ENCODE measurements around the gene ZRSR2.
"Not testable (repeated sequence)": the region's sequence is repeated elsewhere in the genome, so short reads cannot be mapped to it uniquely, and the experiment has no call there.

Gene ZRSR2, protein sequence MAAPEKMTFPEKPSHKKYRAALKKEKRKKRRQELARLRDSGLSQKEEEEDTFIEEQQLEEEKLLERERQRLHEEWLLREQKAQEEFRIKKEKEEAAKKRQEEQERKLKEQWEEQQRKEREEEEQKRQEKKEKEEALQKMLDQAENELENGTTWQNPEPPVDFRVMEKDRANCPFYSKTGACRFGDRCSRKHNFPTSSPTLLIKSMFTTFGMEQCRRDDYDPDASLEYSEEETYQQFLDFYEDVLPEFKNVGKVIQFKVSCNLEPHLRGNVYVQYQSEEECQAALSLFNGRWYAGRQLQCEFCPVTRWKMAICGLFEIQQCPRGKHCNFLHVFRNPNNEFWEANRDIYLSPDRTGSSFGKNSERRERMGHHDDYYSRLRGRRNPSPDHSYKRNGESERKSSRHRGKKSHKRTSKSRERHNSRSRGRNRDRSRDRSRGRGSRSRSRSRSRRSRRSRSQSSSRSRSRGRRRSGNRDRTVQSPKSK

GRCh38 chrX:15789979-15790768, at the start of gene ZRSR2:
ZRSR2 (plus strand) TSS chrX:15790484; CDS start chrX:15790496, 12 bp downstream.
- peak; percentile 86 for DNase-seq

GRCh38 chrX:15744181-15744867, 46.0 kb upstream of the ZRSR2 start:
- DNase-seq: no peak

DNA sequence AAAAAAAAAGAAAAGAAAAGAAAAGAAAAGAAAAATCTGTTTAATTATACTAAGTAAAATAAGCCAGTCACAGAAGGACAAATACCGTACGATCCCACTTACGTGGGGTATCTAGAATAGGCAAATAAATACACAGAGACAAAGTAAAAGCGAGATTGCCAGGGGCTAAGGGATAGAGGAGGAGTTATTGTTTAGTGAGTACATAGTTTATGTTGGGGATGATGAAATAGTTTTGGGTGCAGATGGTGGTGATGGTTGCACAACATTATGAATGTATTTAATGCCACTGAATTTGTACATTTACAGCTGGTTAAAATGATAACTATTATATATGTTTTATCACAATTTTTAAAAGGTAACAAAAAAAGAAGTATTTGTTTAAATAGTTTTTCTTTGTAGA, 45.1 kb upstream of the ZRSR2 start:
- DNase-seq: no peak

- DNase-seq: not testable (repeated sequence)
Observed at GRCh38 chrX:15746651-15747050, 43.6 kb upstream of the ZRSR2 start.

- DNase-seq: no peak
Observed at GRCh38 chrX:15747626-15748173, 42.6 kb upstream of the ZRSR2 start.

GRCh38 chrX:15748841-15749240, 41.4 kb upstream of the ZRSR2 start:
- no peak for DNase-seq

DNA sequence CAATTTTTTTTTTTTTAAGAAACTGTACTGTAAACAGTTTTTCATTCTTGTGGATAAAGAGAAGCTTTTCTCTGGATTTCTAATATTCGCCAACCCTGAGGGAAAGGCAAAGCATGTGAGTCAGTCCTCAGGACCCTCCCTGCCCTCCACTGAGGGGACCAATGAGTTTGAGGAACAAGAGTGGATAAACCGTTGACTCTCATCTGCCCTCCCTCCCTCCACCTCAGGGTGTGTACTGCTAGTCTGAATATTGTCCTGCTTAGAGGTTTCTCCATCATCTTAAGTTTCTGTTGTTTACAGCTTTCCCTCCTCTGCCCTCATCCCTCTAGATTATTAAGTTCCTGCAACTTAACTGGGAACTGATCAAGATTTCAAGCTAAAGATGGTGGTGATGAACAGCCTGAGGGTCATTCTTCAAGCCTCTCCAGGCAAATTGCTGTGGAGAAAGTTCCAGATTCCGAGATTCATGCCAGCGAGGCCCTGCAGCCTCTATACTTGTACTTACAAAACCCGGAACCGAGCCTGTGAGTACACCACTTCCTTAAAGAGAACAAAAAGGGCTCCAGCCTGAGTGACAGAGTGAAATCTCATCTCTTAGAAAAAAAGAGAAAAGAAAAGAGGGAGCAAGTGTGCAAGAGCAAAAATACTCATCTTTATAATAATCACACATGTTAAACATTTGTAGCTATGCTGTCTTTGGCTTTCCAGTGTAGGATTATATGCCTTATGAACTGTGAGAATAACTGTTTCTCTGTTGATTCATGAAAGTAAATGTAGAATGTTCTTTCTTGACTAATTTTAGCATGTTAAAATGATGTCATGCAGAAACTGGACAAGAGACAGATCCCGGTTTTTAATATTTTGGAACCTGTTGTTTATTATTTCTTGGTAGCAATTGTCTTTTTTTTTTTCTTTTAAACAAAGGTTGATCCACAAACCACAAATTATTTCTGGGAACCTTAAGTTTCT, 40.4 kb upstream of the ZRSR2 start:
- DNase-seq: peak; percentile 26

DNA sequence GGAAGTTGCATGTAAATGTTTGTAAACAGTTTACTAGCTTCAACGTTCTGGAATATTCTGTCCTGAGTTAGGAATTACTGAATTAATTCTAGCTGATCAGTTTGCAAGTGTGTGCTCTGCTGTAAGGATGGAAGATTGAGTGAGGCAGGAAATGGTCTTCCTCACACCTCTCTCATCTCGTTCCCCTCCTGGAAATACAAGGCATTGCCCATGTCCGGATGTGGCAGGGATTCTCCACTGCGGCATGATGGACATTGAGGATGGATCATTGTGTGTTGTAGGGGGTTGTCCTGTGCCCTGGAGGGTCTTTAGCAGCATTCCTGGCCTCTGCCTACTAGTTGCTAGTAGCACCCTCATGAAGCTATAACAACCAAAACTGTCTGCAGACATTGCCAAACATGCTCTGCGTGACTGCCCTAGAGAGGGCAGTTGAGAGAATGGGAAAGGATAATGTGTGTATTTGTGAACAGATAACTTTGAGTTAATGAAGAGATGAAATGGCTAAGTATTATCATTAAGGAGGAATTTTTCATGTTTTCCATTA, 39.6 kb upstream of the ZRSR2 start:
- DNase-seq: no peak

DNA sequence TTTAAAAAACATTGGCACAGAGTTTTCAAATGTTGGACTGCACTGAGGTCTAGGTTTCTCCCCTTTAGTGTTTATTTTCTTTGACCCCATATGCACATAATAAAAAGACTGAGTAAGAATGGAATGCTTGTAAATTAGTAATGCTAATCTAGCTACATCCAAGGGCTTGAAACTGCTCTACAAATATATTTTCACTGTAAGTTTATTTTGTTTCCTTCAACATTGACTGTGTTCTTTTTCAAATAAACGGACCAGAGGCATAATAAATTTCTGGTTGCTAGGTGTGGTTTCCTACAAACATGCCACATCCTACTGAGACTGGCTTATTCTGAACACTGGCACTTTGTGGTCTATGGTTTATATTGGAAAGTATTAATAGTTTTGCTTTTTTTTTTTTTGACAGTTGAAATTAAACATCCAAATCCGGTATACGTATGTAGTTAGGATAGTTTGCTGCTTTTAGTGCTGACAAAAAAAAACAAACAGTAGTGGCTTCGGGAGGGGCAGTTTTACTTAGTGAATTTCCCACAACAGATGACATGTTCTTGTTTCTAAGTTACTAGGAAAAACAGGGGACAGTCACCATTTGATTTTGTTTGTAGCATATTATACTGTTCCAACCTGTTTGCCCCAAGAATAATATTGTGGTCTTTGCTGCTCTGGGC, 39.0 kb upstream of the ZRSR2 start:
- DNase-seq: no peak

DNA sequence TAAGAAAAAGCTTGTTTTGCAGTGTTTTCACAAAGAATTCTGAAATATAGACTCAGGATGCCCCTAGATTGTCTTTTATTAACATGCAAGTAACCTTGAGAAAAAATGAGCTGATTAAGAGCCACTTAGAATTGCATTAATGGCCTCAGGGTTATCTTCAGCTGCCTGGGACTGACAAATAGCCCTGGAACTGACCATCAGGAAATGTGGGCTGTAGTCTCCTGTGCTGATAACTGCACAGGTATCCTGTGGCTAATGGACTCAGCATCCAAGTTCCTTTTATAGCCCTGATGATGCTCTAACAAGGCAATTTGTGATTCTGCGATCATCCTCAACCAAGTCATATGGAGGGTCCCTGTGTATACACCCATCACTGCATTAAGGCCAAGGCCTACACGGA, 35.2 kb upstream of the ZRSR2 start:
- no peak for DNase-seq

DNA sequence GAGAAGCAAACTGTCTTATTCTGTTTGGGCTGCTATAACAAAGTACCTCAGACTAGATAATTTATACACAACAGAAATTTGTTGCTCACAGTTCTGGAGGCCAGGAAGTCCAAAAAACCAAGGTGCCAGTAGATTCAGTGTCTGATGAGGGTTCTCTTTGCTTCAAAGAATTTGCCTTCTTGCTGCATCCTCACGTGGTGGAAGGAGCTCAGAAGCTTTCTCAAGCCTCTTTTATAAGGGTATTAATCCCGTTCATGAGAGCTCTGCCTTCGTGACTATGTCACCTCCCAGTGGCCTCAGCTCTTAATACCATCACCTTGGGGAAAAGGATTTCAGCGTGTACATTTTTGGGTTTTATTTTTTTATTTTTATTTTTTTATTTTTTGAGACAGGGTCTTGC, 32.1 kb upstream of the ZRSR2 start:
- DNase-seq: no peak

DNA sequence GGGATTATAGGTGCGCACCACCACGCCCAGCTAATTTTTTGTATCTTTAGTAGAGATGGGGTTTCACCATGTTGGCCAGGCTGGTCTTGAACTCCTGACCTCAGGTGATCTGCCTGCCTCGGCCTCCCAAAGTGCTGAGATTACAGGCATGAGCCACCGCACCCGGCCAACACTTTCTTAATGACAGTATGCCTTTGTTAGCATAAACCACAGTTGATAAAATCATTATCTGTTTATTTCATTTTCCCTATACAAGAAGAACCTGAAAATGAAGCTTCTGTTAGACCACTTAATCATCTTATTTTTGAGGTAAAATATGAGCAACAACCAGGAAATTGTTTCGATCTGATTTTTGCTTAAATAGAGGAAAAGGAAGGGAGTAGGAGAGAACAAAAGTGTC, 30.4 kb upstream of the ZRSR2 start:
- DNase-seq: not testable (repeated sequence)

- peak; percentile 40 for DNase-seq
Observed at GRCh38 chrX:15761564-15762191, 28.6 kb upstream of the ZRSR2 start.

DNA sequence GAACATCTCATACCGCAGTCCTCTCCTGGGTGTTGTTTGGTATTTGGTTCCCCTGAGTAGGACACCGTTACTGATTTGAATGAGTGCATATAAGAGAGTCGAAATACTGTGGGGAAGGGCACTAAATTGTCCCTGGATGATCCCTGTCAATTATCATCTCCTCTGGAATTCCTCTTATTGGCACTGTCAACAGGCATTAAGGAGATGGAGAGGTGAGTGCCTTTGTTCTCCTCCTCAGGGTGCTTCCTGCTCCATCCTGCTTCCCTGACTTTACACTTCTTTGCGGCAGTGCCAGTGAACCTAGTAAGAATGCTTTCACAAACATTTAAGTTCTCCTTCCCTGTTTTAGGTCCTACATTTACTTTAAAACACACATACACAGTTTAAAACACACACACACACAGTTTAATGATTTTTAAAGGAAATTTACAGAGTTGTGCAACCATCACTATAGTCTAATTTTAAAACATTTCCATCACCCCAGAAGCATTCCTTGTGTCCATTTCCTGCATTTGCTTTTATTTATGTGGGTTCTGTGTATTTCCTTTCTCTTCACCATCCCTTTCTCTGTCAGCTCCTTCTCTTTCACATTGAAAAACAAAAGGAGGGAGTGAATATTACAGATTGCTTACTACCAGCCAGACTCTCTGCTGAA, 20.9 kb upstream of the ZRSR2 start:
- no peak for DNase-seq

DNA sequence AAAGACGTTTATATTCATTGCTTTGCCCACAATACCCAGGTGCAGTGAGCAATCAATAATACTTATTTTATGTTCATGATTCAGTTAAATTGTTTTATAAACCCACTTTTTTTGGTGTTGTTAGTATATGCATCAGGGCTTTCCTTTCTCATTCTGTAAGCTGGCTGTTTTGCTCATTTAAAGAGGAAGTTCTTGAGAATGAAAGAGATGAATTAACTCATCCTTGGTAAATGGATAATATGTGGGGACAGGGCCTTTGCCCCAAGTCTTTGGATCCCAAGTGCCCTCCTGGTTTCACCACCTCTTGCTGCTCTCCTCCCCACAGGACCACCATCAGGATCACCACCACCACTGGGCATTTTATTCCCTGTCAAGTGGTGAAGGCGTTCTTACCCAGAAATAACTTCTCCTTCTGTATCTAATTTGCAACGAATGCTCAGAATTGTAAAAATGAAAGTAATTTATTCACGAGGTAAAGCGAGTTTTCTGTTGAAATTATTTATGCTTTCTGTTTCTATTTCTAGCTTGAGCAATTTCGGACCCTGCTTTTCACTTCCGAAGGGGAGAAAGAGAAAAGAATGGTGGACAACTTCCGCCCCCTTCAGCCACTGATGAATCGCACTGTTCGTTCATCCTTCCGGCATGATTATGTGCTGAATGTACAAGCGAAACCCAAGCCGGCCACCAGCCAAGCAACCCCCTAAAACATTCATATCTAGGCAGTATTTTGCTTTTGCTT, 8.2 kb upstream of the ZRSR2 start:
- no peak for DNase-seq

DNA sequence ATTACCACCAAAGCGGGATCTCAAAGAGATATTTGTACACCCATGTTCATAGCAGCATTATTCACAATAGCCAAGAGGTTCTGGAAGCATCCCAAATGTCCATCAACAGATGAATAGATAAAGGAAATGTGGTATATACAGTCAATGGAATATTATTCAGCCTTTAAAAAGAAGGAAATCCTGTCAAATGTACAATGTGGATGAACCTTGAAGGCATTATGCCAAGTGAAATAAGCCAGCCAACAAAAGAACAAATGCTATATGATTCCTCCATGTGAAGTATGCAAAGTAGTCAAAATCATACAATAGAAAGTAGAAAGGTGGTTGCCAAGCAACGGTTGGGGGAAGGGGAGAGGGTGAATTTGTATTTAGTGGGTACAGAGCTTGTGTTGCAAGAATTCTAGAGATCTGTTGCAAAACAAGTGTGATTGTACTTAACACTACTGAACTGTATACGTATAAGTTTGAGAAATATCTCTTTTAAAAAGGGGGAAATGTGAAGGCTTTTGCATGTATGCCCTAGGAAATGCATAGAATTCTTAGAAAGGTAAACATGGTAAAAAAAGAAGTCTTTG, 5.0 kb upstream of the ZRSR2 start:
- DNase-seq: no peak

GRCh38 chrX:15786915-15787314, 3.4 kb upstream of the ZRSR2 start:
- no peak for DNase-seq

- DNase-seq: no peak
Observed at GRCh38 chrX:15790769-15791290, 546 bp downstream of the ZRSR2 start.

DNA sequence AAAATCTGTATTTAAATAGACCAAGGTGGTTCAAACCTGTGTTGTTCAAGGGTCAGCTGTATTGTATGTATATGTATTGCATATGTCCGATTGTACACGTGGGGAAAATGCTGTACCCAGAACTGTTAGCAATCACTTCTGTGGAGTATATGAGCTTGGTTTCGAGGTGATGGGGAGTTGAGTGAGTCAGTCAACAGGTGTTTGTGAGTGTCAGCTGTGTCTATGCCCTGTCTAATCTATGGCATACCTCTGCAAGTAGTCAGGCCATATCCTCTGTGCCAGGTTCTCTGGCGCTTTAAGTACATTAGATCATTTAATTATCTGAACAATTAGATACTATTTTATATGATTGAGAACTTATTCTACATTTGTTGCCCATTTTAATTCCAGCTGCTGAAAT, 7.4 kb downstream of the ZRSR2 start:
- no peak for DNase-seq

All from stimulated activated CD8-positive, alpha-beta memory T cell treated with anti-CD3 and anti-CD28 coated beads, Interleukin-4, amount 100 ng/mL, for 48 hours (primary cell).